ENCODE data around the gene KHDRBS2.

GRCh38 chr6:61940919-61941318, 345.1 kb downstream of the KHDRBS2 start:
- TF ChIP-seq EP300 (IDR thresholded peaks at IDR 0.05) (no peak), CTCF (IDR thresholded peaks at IDR 0.05) (no peak), POLR2A (IDR thresholded peaks at IDR 0.05) (no peak), POLR2AphosphoS5 (IDR thresholded peaks at IDR 0.05) (no peak)
